Measurements from ENCODE around the gene ANKS3. TPM values are rescaled to one million over a fixed set of nuclear protein-coding genes. Genes with fewer than 3 reads are reported as not detected.

Gene ANKS3
- total RNA-seq, 1 donor from 2014 or later, result 25.8 TPM

GRCh38 chr16:4706871-4707270 is 27.2 kb downstream of the ANKS3 start:
- Mint-ChIP-seq H3K4me3 (no peak overlapping the region), H3K27me3 (ENCODE audit: insufficient read depth) (no peaks in the 10 kb centered on the region), H3K36me3 (ENCODE audit: low read depth) (peaks cover 16% of the 10 kb centered on the region), H3K9me3 (no peaks in the 10 kb centered on the region), H3K4me1 (ENCODE audit: low read depth) (no peaks in the 10 kb centered on the region), H3K27ac (no peak overlapping the region)
- no peak for DNase-seq (ENCODE audit: low spot score)
- intact Hi-C loops (cut with micrococcal nuclease), result no loop called here

- Mint-ChIP-seq H3K4me1 (ENCODE audit: low read depth) (peaks cover 6% of the 10 kb centered on the region), H3K4me3 (no peak overlapping the region), H3K9me3 (no peaks in the 10 kb centered on the region), H3K27me3 (ENCODE audit: insufficient read depth) (no peaks in the 10 kb centered on the region), H3K27ac (no peak overlapping the region), H3K36me3 (ENCODE audit: low read depth) (peaks cover 14% of the 10 kb centered on the region)
- DNase-seq (ENCODE audit: low spot score), result no peak
- intact Hi-C loops (cut with micrococcal nuclease), result no loop called here
Measured at GRCh38 chr16:4704913-4705312, 29.2 kb downstream of the ANKS3 start.

GRCh38 chr16:4704491-4704890 is 29.6 kb downstream of the ANKS3 start:
- no peak for DNase-seq (ENCODE audit: low spot score)
- intact Hi-C loops (cut with micrococcal nuclease), result no loop called here
- Mint-ChIP-seq H3K27me3 (ENCODE audit: insufficient read depth) (no peaks in the 10 kb centered on the region), H3K36me3 (ENCODE audit: low read depth) (peaks cover 17% of the 10 kb centered on the region), H3K4me1 (ENCODE audit: low read depth) (peaks cover 6% of the 10 kb centered on the region), H3K9me3 (no peaks in the 10 kb centered on the region), H3K4me3 (no peak overlapping the region), H3K27ac (no peak overlapping the region)

- H3K36me3 Mint-ChIP-seq (ENCODE audit: low read depth), result peaks cover 19% of the 10 kb centered on the region
- intact Hi-C loops (cut with micrococcal nuclease), result no loop called here
- no peaks in the 10 kb centered on the region for H3K9me3 Mint-ChIP-seq
- no peak overlapping the region for H3K4me3 Mint-ChIP-seq
- H3K27ac Mint-ChIP-seq, result no peak overlapping the region
- no peak for DNase-seq (ENCODE audit: low spot score)
- peaks cover 6% of the 10 kb centered on the region for H3K4me1 Mint-ChIP-seq (ENCODE audit: low read depth)
- no peaks in the 10 kb centered on the region for H3K27me3 Mint-ChIP-seq (ENCODE audit: insufficient read depth)
Measured at GRCh38 chr16:4703906-4704305, 30.2 kb downstream of the ANKS3 start.

- Mint-ChIP-seq H3K36me3 (ENCODE audit: low read depth) (peaks cover 17% of the 10 kb centered on the region), H3K4me3 (no peak overlapping the region), H3K27me3 (ENCODE audit: insufficient read depth) (no peaks in the 10 kb centered on the region), H3K9me3 (no peaks in the 10 kb centered on the region), H3K4me1 (ENCODE audit: low read depth) (peaks cover 6% of the 10 kb centered on the region), H3K27ac (no peak overlapping the region)
- intact Hi-C loops (cut with micrococcal nuclease), result no loop called here
- no peak for DNase-seq (ENCODE audit: low spot score)
Measured at GRCh38 chr16:4702466-4702808, 31.6 kb downstream of the ANKS3 start.

- no peak for DNase-seq (ENCODE audit: low spot score)
- Mint-ChIP-seq H3K4me3 (no peak overlapping the region), H3K27me3 (ENCODE audit: insufficient read depth) (no peaks in the 10 kb centered on the region), H3K4me1 (ENCODE audit: low read depth) (peaks cover 6% of the 10 kb centered on the region), H3K36me3 (ENCODE audit: low read depth) (peaks cover 16% of the 10 kb centered on the region), H3K9me3 (no peaks in the 10 kb centered on the region), H3K27ac (no peak overlapping the region)
- intact Hi-C loops (cut with micrococcal nuclease), result no loop called here
Measured at GRCh38 chr16:4701791-4702465, 32.1 kb downstream of the ANKS3 start.

GRCh38 chr16:4700997-4701743 is 32.9 kb downstream of the ANKS3 start:
- H3K27me3 Mint-ChIP-seq (ENCODE audit: insufficient read depth), result no peaks in the 10 kb centered on the region
- no peaks in the 10 kb centered on the region for H3K9me3 Mint-ChIP-seq
- peaks cover 6% of the 10 kb centered on the region for H3K4me1 Mint-ChIP-seq (ENCODE audit: low read depth)
- peaks cover 15% of the 10 kb centered on the region for H3K36me3 Mint-ChIP-seq (ENCODE audit: low read depth)
- no peak for DNase-seq (ENCODE audit: low spot score)
- intact Hi-C loops (cut with micrococcal nuclease), result no loop called here
- H3K4me3 Mint-ChIP-seq, result no peak overlapping the region
- no peak overlapping the region for H3K27ac Mint-ChIP-seq

- peaks cover 17% of the 10 kb centered on the region for H3K36me3 Mint-ChIP-seq (ENCODE audit: low read depth)
- H3K4me3 Mint-ChIP-seq, result no peak overlapping the region
- no peaks in the 10 kb centered on the region for H3K9me3 Mint-ChIP-seq
- peaks cover 6% of the 10 kb centered on the region for H3K4me1 Mint-ChIP-seq (ENCODE audit: low read depth)
- intact Hi-C loops (cut with micrococcal nuclease), result no loop called here
- peak overlapping the region; percentile 29 for H3K27ac Mint-ChIP-seq
- no peaks in the 10 kb centered on the region for H3K27me3 Mint-ChIP-seq (ENCODE audit: insufficient read depth)
- DNase-seq (ENCODE audit: low spot score), result no peak
Measured at GRCh38 chr16:4700380-4700996, 33.6 kb downstream of the ANKS3 start.

- Mint-ChIP-seq H3K4me3 (no peak overlapping the region), H3K27me3 (ENCODE audit: insufficient read depth) (no peaks in the 10 kb centered on the region), H3K4me1 (ENCODE audit: low read depth) (peaks cover 6% of the 10 kb centered on the region), H3K9me3 (no peaks in the 10 kb centered on the region), H3K36me3 (ENCODE audit: low read depth) (peaks cover 13% of the 10 kb centered on the region), H3K27ac (no peak overlapping the region)
- intact Hi-C loops (cut with micrococcal nuclease), result no loop called here
- DNase-seq (ENCODE audit: low spot score), result no peak
Measured at GRCh38 chr16:4699046-4699556, 35.0 kb downstream of the ANKS3 start.

GRCh38 chr16:4698321-4699045 is 35.6 kb downstream of the ANKS3 start:
- intact Hi-C loops (cut with micrococcal nuclease), result no loop called here
- H3K27ac Mint-ChIP-seq, result no peak overlapping the region
- no peak for DNase-seq (ENCODE audit: low spot score)
- no peaks in the 10 kb centered on the region for H3K27me3 Mint-ChIP-seq (ENCODE audit: insufficient read depth)
- H3K4me3 Mint-ChIP-seq, result no peak overlapping the region
- H3K36me3 Mint-ChIP-seq (ENCODE audit: low read depth), result peaks cover 13% of the 10 kb centered on the region
- H3K4me1 Mint-ChIP-seq (ENCODE audit: low read depth), result peaks cover 6% of the 10 kb centered on the region
- no peaks in the 10 kb centered on the region for H3K9me3 Mint-ChIP-seq

- DNase-seq (ENCODE audit: low spot score), result no peak
- Mint-ChIP-seq H3K27me3 (ENCODE audit: insufficient read depth) (no peaks in the 10 kb centered on the region), H3K4me1 (ENCODE audit: low read depth) (peaks cover 6% of the 10 kb centered on the region), H3K4me3 (no peak overlapping the region), H3K9me3 (no peaks in the 10 kb centered on the region), H3K27ac (no peak overlapping the region), H3K36me3 (ENCODE audit: low read depth) (peaks cover 13% of the 10 kb centered on the region)
- intact Hi-C loops (cut with micrococcal nuclease), result no loop called here
Measured at GRCh38 chr16:4697848-4698291, 36.2 kb downstream of the ANKS3 start.

GRCh38 chr16:4696905-4697847 is 36.9 kb downstream of the ANKS3 start:
- H3K4me1 Mint-ChIP-seq (ENCODE audit: low read depth), result peaks cover 6% of the 10 kb centered on the region
- H3K4me3 Mint-ChIP-seq, result no peak overlapping the region
- no peak for DNase-seq (ENCODE audit: low spot score)
- H3K36me3 Mint-ChIP-seq (ENCODE audit: low read depth), result peaks cover 13% of the 10 kb centered on the region
- H3K27me3 Mint-ChIP-seq (ENCODE audit: insufficient read depth), result no peaks in the 10 kb centered on the region
- no peak overlapping the region for H3K27ac Mint-ChIP-seq
- H3K9me3 Mint-ChIP-seq, result no peaks in the 10 kb centered on the region
- intact Hi-C loops (cut with micrococcal nuclease), result no loop called here

All from activated T-helper 1 cell treated with anti-CD3 and anti-CD28 coated beads, Interleukin-12 subunit alpha, Interleukin-12 subunit beta, Interleukin-2, Interleukin-4 antibody, amounts not matched to agents 30 ng/mL and 10 ng/mL and 1 ng/mL, durations not matched to agents 14 hours and 24 hours and 36 hours (primary cell).